Fibroblast of lung (primary cell): ENCODE results near the gene PARP12. TPM values are rescaled to one million over a fixed set of nuclear protein-coding genes. Genes with fewer than 3 reads are reported as not detected.
A peak's percentile ranks its signal among the peaks of the same experiment; 100 is the strongest.

ENCODE experiments used
- DNase-seq, 2 donors: peaks; one replicate each; pipeline versions ENCODE4 v3.0.0 to v3.0.0-alpha.2; 2010; ENCODE audit warnings: low read depth in 2 of 2
- H2AFZ ChIP-seq: 2 replicates; pipeline ENCODE4 v1.5.1; 2012; ENCODE audit warnings: low read length, control low read depth, inconsistent platforms
- H3K27ac ChIP-seq: 2 replicates; pipeline ENCODE4 v1.5.1; 2011; ENCODE audit warnings: low read length, control low read depth; ENCODE audit not compliant: insufficient read depth
- H3K27me3 ChIP-seq: 2 replicates; pipeline ENCODE4 v1.5.1; 2011; ENCODE audit warnings: mild to moderate bottlenecking, low read length; ENCODE audit not compliant: control insufficient read depth, insufficient read depth
- H3K36me3 ChIP-seq: 2 replicates; pipeline ENCODE4 v1.5.1; 2011; ENCODE audit warnings: low read length; ENCODE audit not compliant: control insufficient read depth, insufficient read depth
- H3K4me1 ChIP-seq: 2 replicates; pipeline ENCODE4 v1.5.1; 2011; ENCODE audit warnings: low read length; ENCODE audit not compliant: control insufficient read depth, insufficient read depth; ENCODE audit errors: extremely low read depth
- H3K4me2 ChIP-seq: 2 replicates; pipeline ENCODE4 v1.5.1; 2011; ENCODE audit warnings: low read length, control low read depth; ENCODE audit not compliant: insufficient read depth; ENCODE audit errors: extremely low read depth
- H3K4me3 ChIP-seq, 4 experiments: fragments of 200-600 bp in 1 of 4; sonication (generic) in 1 of 4; replicated peaks in 1 of 4; 2 replicates each; pipeline ENCODE4 v1.5.1; 2011 to 2016; ENCODE audit warnings: low read length in 4 of 4, low read depth in 3 of 4, mild to moderate bottlenecking in 3 of 4, control low read depth in 2 of 4, inconsistent platforms in 1 of 4, mixed read lengths in 1 of 4; ENCODE audit not compliant: insufficient read depth in 1 of 4; ENCODE audit errors: control extremely low read depth in 1 of 4
- H3K79me2 ChIP-seq: 2 replicates; pipeline ENCODE4 v1.5.1; 2012; ENCODE audit warnings: mild to moderate bottlenecking, low read length, inconsistent platforms; ENCODE audit not compliant: control insufficient read depth, insufficient read depth
- H3K9ac ChIP-seq: 2 replicates; pipeline ENCODE4 v1.5.1; 2011; ENCODE audit warnings: mild to moderate bottlenecking, low read length, control low read depth; ENCODE audit not compliant: insufficient read depth
- H3K9me3 ChIP-seq: 2 replicates; pipeline ENCODE4 v1.5.1; 2012; ENCODE audit warnings: low read depth, low read length; ENCODE audit not compliant: control insufficient read depth, insufficient read depth
- H4K20me1 ChIP-seq: 2 replicates; pipeline ENCODE4 v1.5.1; 2011; ENCODE audit warnings: low read length; ENCODE audit not compliant: control insufficient read depth, insufficient read depth; ENCODE audit errors: extremely low read depth
- CTCF ChIP-seq, 2 donors: IDR thresholded peaks in 1 of 2; conservative IDR thresholded peaks in 1 of 2; 1 replicate in 1 of 2; 2 replicates in 1 of 2; pipeline ENCODE4 v1.5.1; 2011 to 2012; ENCODE audit warnings: low read length in 2 of 2, control low read depth in 1 of 2, inconsistent platforms in 1 of 2, low read depth in 1 of 2, mild to moderate bottlenecking in 1 of 2
- EZH2 ChIP-seq: IDR thresholded peaks from 2 replicates; pipeline ENCODE4 v1.5.1; 2012; ENCODE audit warnings: low read length, control low read depth, mild to moderate bottlenecking; ENCODE audit errors: missing control alignments
- polyA plus RNA-seq, 2 donors: library from polyadenylated mRNA; depleted of rRNA in 1 of 2; stranded (reverse) in 1 of 2; unstranded in 1 of 2; fragments of >200 nt; gene quantifications; 2 replicates each; pipeline ENCODE4 v1.2.1, GENCODE V29; 2011 to 2012; ENCODE audit warnings: missing spikeins in 1 of 2
- total RNA-seq: library from RNA; depleted of rRNA; stranded (reverse); fragments of >200 nt; gene quantifications from 2 replicates; pipeline ENCODE4 v1.2.1, GENCODE V29; 2014

PARP12 gene
- total and polyA plus RNA-seq, 2 donors (not counting 1 experiment from before 2014, with no cell fraction given), result 16.9 to 24.9 TPM

GRCh38 chr7:140059273-140060242 is 3.2 kb downstream of the PARP12 start:
- H3K9me3 ChIP-seq, result no peaks in the 10 kb centered on the region
- peak overlapping the region; percentile 78 for H3K4me2 ChIP-seq
- no peaks in the 10 kb centered on the region for H3K79me2 ChIP-seq
- H3K27ac ChIP-seq, result no peak overlapping the region
- H3K4me1 ChIP-seq, result peaks cover 25% of the 10 kb centered on the region
- TF ChIP-seq CTCF (conservative IDR thresholded peaks at IDR 0.05 in 1 of 2, IDR thresholded peaks at IDR 0.05 in 1 of 2; ENCODE audit: low read depth in 1 of 2, low read length in 2 of 2) (no peak), EZH2 (no peak)
- H3K4me3 ChIP-seq, result no peak overlapping the region
- H2AFZ ChIP-seq, result no peak overlapping the region
- H3K27me3 ChIP-seq, result no peaks in the 10 kb centered on the region
- H3K36me3 ChIP-seq, result no peaks in the 10 kb centered on the region
- H4K20me1 ChIP-seq, result no peaks in the 10 kb centered on the region
- peak; percentile 83 to 96 for DNase-seq
- H3K9ac ChIP-seq, result no peak overlapping the region

- no peak overlapping the region for H3K4me2 ChIP-seq
- no peak overlapping the region for H3K27ac ChIP-seq
- H3K4me1 ChIP-seq, result peaks cover 25% of the 10 kb centered on the region
- H3K4me3 ChIP-seq, result no peak overlapping the region
- TF ChIP-seq CTCF (conservative IDR thresholded peaks at IDR 0.05 in 1 of 2, IDR thresholded peaks at IDR 0.05 in 1 of 2; ENCODE audit: low read depth in 1 of 2, low read length in 2 of 2) (no peak), EZH2 (no peak)
- H3K9ac ChIP-seq, result no peak overlapping the region
- H4K20me1 ChIP-seq, result no peaks in the 10 kb centered on the region
- no peak overlapping the region for H2AFZ ChIP-seq
- DNase-seq, result no peak
- no peaks in the 10 kb centered on the region for H3K79me2 ChIP-seq
- no peaks in the 10 kb centered on the region for H3K36me3 ChIP-seq
- no peaks in the 10 kb centered on the region for H3K27me3 ChIP-seq
- no peaks in the 10 kb centered on the region for H3K9me3 ChIP-seq
Observed at GRCh38 chr7:140058517-140058916, 4.2 kb downstream of the PARP12 start.

GRCh38 chr7:140057143-140057535 is 5.6 kb downstream of the PARP12 start:
- Histone ChIP-seq H3K27me3 (no peaks in the 10 kb centered on the region), H3K36me3 (no peaks in the 10 kb centered on the region), H3K27ac (no peak overlapping the region), H3K4me3 (no peak overlapping the region), H3K4me2 (no peak overlapping the region), H3K4me1 (peaks cover 25% of the 10 kb centered on the region), H3K9ac (no peak overlapping the region), H2AFZ (no peak overlapping the region), H4K20me1 (no peaks in the 10 kb centered on the region), H3K9me3 (no peaks in the 10 kb centered on the region), H3K79me2 (no peaks in the 10 kb centered on the region)
- DNase-seq, result no peak
- no peak for TF ChIP-seq CTCF (conservative IDR thresholded peaks at IDR 0.05 in 1 of 2, IDR thresholded peaks at IDR 0.05 in 1 of 2; ENCODE audit: low read depth in 1 of 2, low read length in 2 of 2)
